EH (cell line): ENCODE measurements around the gene SUDS3.
"Not testable (repeated sequence)": the region's sequence is repeated elsewhere in the genome, so short reads cannot be mapped to it uniquely, and the experiment has no call there.

ENCODE experiments used
- DNase-seq: peaks from one replicate; pipeline ENCODE4 v3.0.0-alpha.2; 2015; ENCODE audit warnings: low read depth

The SUDS3 gene

GRCh38 chr12:118397708-118398440 is 21.5 kb downstream of the SUDS3 start:
- no peak for DNase-seq

- DNase-seq, result no peak
These were observed 22.2 kb downstream of the SUDS3 start for GRCh38 chr12:118398524-118398923.

- peak; percentile 23 for DNase-seq
These were observed 22.6 kb downstream of the SUDS3 start for GRCh38 chr12:118398940-118399339.

- DNase-seq, result peak; percentile 86
These were observed 25.9 kb downstream of the SUDS3 start for GRCh38 chr12:118402251-118402650.

GRCh38 chr12:118404876-118405521 is 28.6 kb downstream of the SUDS3 start:
- peak; percentile 73 for DNase-seq

- DNase-seq, result not testable (repeated sequence)
These were observed 31.9 kb downstream of the SUDS3 start for GRCh38 chr12:118408241-118408640.

GRCh38 chr12:118409834-118410233 is 33.5 kb downstream of the SUDS3 start:
- no peak for DNase-seq

- no peak for DNase-seq
These were observed 41.6 kb downstream of the SUDS3 start for GRCh38 chr12:118417942-118418341.

- DNase-seq, result no peak
These were observed 42.2 kb downstream of the SUDS3 start for GRCh38 chr12:118418385-118419057.

GRCh38 chr12:118420673-118421072 is 44.3 kb downstream of the SUDS3 start:
- DNase-seq, result no peak

GRCh38 chr12:118424884-118425283 is 48.5 kb downstream of the SUDS3 start:
- no peak for DNase-seq

- DNase-seq, result no peak
These were observed 49.0 kb downstream of the SUDS3 start for GRCh38 chr12:118425364-118425763.

GRCh38 chr12:118427819-118428218 is 51.5 kb downstream of the SUDS3 start:
- DNase-seq, result no peak

GRCh38 chr12:118428643-118429042 is 52.3 kb downstream of the SUDS3 start:
- DNase-seq, result no peak

- DNase-seq, result no peak
These were observed 53.5 kb downstream of the SUDS3 start for GRCh38 chr12:118429688-118430383.

- peak; percentile 49 for DNase-seq
These were observed 54.2 kb downstream of the SUDS3 start for GRCh38 chr12:118430516-118430915.

GRCh38 chr12:118432812-118433545 is 56.6 kb downstream of the SUDS3 start:
- DNase-seq, result peak; percentile 79

- peak; percentile 30 for DNase-seq
These were observed 59.8 kb downstream of the SUDS3 start for GRCh38 chr12:118436002-118436730.

GRCh38 chr12:118436986-118437385 is 60.6 kb downstream of the SUDS3 start:
- DNase-seq, result peak; percentile 96

GRCh38 chr12:118439068-118439467 is 62.7 kb downstream of the SUDS3 start:
- no peak for DNase-seq

- DNase-seq, result no peak
These were observed 69.9 kb downstream of the SUDS3 start for GRCh38 chr12:118446247-118446646.
